Measurements from ENCODE around the gene ARRB2. TPM values are rescaled to one million over a fixed set of nuclear protein-coding genes. Genes with fewer than 3 reads are reported as not detected.

ARRB2 gene
- polyA plus RNA-seq, 1 donor (not counting 4 experiments of a cell fraction or from before 2014, with no cell fraction given), result 11.5 TPM

DNA sequence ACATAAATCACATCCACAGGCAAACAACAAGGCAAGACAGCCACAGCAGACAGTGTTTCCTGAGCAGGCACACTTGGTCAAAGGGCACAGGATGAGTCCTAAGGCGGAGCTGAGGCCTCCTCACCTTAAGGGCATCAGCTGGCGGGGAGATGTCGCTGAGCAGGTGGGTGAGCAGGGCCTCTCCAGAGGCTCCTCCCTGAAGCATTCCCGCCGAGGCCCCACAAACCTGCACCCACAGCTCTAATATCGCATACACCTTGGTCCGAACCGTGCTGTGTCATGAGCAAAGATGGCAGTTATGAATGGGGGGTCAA is 35.8 kb upstream of the ARRB2 start:
- no peak overlapping the region for H3K4me3 ChIP-seq (ENCODE audit: control insufficient read depth in 2 of 3, extremely low read depth in 1 of 3, insufficient read depth in 2 of 3, low read depth in 1 of 3, low read length in 3 of 3)
- peaks cover 37 to 46% of the 10 kb centered on the region in 2 experiments for H3K36me3 ChIP-seq (ENCODE audit: control insufficient read depth in 2 of 2, extremely low read depth in 1 of 2, insufficient read depth in 2 of 2, low read length in 2 of 2)
- H2AFZ ChIP-seq (ENCODE audit: control insufficient read depth, low read length), result no peak overlapping the region
- DNase-seq (ENCODE audit: low read depth, low spot score), result no peak
- H3K4me1 ChIP-seq (ENCODE audit: control insufficient read depth, extremely low read depth, insufficient read depth, low read length), result peaks cover 16% of the 10 kb centered on the region
- FAIRE-seq, result no peak
- H3K27ac ChIP-seq (ENCODE audit: control insufficient read depth, insufficient read depth, low read length), result no peak overlapping the region
- H3K79me2 ChIP-seq (ENCODE audit: control insufficient read depth, insufficient read depth, low read length), result no peaks in the 10 kb centered on the region
- no peaks in the 10 kb centered on the region for H3K9me1 ChIP-seq (ENCODE audit: control insufficient read depth, extremely low read depth, insufficient read depth, low read length)
- TF ChIP-seq EZH2 (IDR thresholded peaks at IDR 0.05; ENCODE audit: low read length), result no peak
- TF ChIP-seq, protein P1, sequence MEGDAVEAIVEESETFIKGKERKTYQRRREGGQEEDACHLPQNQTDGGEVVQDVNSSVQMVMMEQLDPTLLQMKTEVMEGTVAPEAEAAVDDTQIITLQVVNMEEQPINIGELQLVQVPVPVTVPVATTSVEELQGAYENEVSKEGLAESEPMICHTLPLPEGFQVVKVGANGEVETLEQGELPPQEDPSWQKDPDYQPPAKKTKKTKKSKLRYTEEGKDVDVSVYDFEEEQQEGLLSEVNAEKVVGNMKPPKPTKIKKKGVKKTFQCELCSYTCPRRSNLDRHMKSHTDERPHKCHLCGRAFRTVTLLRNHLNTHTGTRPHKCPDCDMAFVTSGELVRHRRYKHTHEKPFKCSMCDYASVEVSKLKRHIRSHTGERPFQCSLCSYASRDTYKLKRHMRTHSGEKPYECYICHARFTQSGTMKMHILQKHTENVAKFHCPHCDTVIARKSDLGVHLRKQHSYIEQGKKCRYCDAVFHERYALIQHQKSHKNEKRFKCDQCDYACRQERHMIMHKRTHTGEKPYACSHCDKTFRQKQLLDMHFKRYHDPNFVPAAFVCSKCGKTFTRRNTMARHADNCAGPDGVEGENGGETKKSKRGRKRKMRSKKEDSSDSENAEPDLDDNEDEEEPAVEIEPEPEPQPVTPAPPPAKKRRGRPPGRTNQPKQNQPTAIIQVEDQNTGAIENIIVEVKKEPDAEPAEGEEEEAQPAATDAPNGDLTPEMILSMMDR (optimal IDR thresholded peaks at IDR 0.05 in 1 of 3, IDR thresholded peaks at IDR 0.05 in 1 of 3, conservative IDR thresholded peaks at IDR 0.05 in 1 of 3; ENCODE audit: extremely low read depth in 1 of 3, insufficient read depth in 2 of 3, low read length in 3 of 3), result no peak
- H4K20me1 ChIP-seq (ENCODE audit: control insufficient read depth, extremely low read depth, insufficient read depth, low read length), result peaks cover 2% of the 10 kb centered on the region
- no peaks in the 10 kb centered on the region for H3K27me3 ChIP-seq (ENCODE audit: control insufficient read depth, extremely low read depth, insufficient read depth, low read length)
- H3K9me3 ChIP-seq (ENCODE audit: control insufficient read depth, low read depth, low read length), result no peaks in the 10 kb centered on the region
- H3K4me2 ChIP-seq (ENCODE audit: control insufficient read depth, extremely low read depth, insufficient read depth, low read depth, low read length), result no peak overlapping the region
- no peak overlapping the region for H3K9ac ChIP-seq (ENCODE audit: control insufficient read depth, extremely low read depth, insufficient read depth, low read length)
- dilution Hi-C loops (cut with MboI; ENCODE audit: extremely low pct_ligation_motif_present, low sequenced_read_pairs), result no loop called here

DNA sequence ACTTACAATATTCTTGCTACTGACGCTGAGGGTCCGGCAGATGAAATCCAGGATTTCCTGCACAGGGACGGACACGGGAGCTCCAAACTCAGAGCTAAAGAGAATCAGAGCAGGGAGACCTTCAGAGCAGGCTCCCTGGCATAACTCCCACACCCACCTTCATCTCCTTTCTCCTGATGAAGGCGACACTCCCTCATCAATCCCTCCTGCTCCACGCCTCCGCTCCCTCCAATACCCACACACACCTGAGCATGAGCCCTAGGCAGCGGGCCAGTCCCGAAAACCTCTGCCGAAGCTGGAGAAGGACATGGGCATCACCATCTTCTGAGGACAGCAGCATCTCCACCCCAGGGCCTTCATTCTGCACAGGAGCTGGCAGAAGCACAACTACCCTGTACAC is 34.6 kb upstream of the ARRB2 start:
- Histone ChIP-seq H3K4me3 (ENCODE audit: control insufficient read depth in 2 of 3, extremely low read depth in 1 of 3, insufficient read depth in 2 of 3, low read depth in 1 of 3, low read length in 3 of 3) (no peak overlapping the region), H3K9me3 (ENCODE audit: control insufficient read depth, low read depth, low read length) (no peaks in the 10 kb centered on the region), H3K79me2 (ENCODE audit: control insufficient read depth, insufficient read depth, low read length) (no peaks in the 10 kb centered on the region), H3K27ac (ENCODE audit: control insufficient read depth, insufficient read depth, low read length) (no peak overlapping the region), H3K4me2 (ENCODE audit: control insufficient read depth, extremely low read depth, insufficient read depth, low read depth, low read length) (no peak overlapping the region), H3K36me3 (ENCODE audit: control insufficient read depth in 2 of 2, extremely low read depth in 1 of 2, insufficient read depth in 2 of 2, low read length in 2 of 2) (peaks cover 35 to 48% of the 10 kb centered on the region in 2 experiments), H3K27me3 (ENCODE audit: control insufficient read depth, extremely low read depth, insufficient read depth, low read length) (no peaks in the 10 kb centered on the region), H3K9me1 (ENCODE audit: control insufficient read depth, extremely low read depth, insufficient read depth, low read length) (no peaks in the 10 kb centered on the region), H2AFZ (ENCODE audit: control insufficient read depth, low read length) (no peak overlapping the region), H3K9ac (ENCODE audit: control insufficient read depth, extremely low read depth, insufficient read depth, low read length) (no peak overlapping the region), H3K4me1 (ENCODE audit: control insufficient read depth, extremely low read depth, insufficient read depth, low read length) (peaks cover 27% of the 10 kb centered on the region), H4K20me1 (ENCODE audit: control insufficient read depth, extremely low read depth, insufficient read depth, low read length) (peaks cover 2% of the 10 kb centered on the region)
- TF ChIP-seq, protein P1 (optimal IDR thresholded peaks at IDR 0.05 in 1 of 3, IDR thresholded peaks at IDR 0.05 in 1 of 3, conservative IDR thresholded peaks at IDR 0.05 in 1 of 3; ENCODE audit: extremely low read depth in 1 of 3, insufficient read depth in 2 of 3, low read length in 3 of 3), result no peak
- no peak for TF ChIP-seq EZH2 (IDR thresholded peaks at IDR 0.05; ENCODE audit: low read length)
- DNase-seq (ENCODE audit: low read depth, low spot score) (no peak), FAIRE-seq (no peak)
- dilution Hi-C loops (cut with MboI; ENCODE audit: extremely low pct_ligation_motif_present, low sequenced_read_pairs), result no loop called here
